Neural cell (in vitro differentiated cells): Measurements from ENCODE around the gene PDE2A.
A peak's percentile ranks its signal among the peaks of the same experiment; 100 is the strongest.

Experiments
- CTCF ChIP-seq: fragments of 450-650 bp; IDR thresholded peaks from 2 replicates; pipeline ENCODE4 v1.5.1; 2014; ENCODE audit warnings: antibody characterized with exemption, mild to moderate bottlenecking, moderate library complexity; ENCODE audit not compliant: poor library complexity, severe bottlenecking
- EP300 ChIP-seq: fragments of 450-650 bp; conservative IDR thresholded peaks from 2 replicates; pipeline ENCODE4 v1.6.1; 2014; ENCODE audit warnings: antibody characterized with exemption, mild to moderate bottlenecking, moderate library complexity; ENCODE audit not compliant: poor library complexity, severe bottlenecking
- EZH2 ChIP-seq: fragments of 200-600, 300-800 bp; shearing (Covaris generic), sonication (generic); IDR thresholded peaks from 2 replicates; pipeline ENCODE4 v1.6.1; 2014; ENCODE audit warnings: antibody characterized with exemption, low read length, borderline replicate concordance, mild to moderate bottlenecking; ENCODE audit not compliant: insufficient read depth, poor library complexity, severe bottlenecking
- POLR2AphosphoS5 ChIP-seq: IDR thresholded peaks from 2 replicates; pipeline ENCODE4 v1.6.1; 2012
- RAD21 ChIP-seq: fragments of 450-650 bp; conservative IDR thresholded peaks from 2 replicates; pipeline ENCODE4 v1.6.1; 2014; ENCODE audit warnings: antibody characterized with exemption, mild to moderate bottlenecking, moderate library complexity
- REST ChIP-seq: IDR thresholded peaks from 2 replicates; pipeline ENCODE4 v1.6.1; 2012; ENCODE audit warnings: borderline replicate concordance
- SMC3 ChIP-seq: fragments of 450-650 bp; conservative IDR thresholded peaks from 2 replicates; pipeline ENCODE4 v1.6.1; 2014; ENCODE audit warnings: antibody characterized with exemption, mild to moderate bottlenecking, moderate library complexity; ENCODE audit not compliant: poor library complexity
- TAF1 ChIP-seq: IDR thresholded peaks from 2 replicates; pipeline ENCODE4 v1.6.1; 2012; ENCODE audit warnings: low read depth

- TF ChIP-seq CTCF, result no peak
- TF ChIP-seq RAD21, result peak; percentile 19
- TF ChIP-seq POLR2AphosphoS5, result no peak
- TF ChIP-seq EP300, result no peak
- TF ChIP-seq REST, result no peak
- no peak for TF ChIP-seq EZH2
- no peak for TF ChIP-seq TAF1
- no peak for TF ChIP-seq SMC3
Measured at GRCh38 chr11:72716290-72716689, 42.1 kb upstream of the PDE2A start.
